ENCODE data around the gene SLC41A1.

- TF ChIP-seq CTCF (IDR thresholded peaks at IDR 0.05; ENCODE audit: poor library complexity) (no peak), EZH2 (IDR thresholded peaks at IDR 0.05; ENCODE audit: borderline replicate concordance) (no peak), EZH2phosphoT487 (IDR thresholded peaks at IDR 0.05; ENCODE audit: low read depth, severe bottlenecking, unreplicated experiment) (no peak)
Measured at GRCh38 chr1:205804605-205805004, 8.4 kb downstream of the SLC41A1 start.
